PFSK-1 (cell line): ENCODE data around the gene CDA.

Experiments
- FOXP2 ChIP-seq: optimal IDR thresholded peaks from 2 replicates; pipeline ENCODE3; 2011; ENCODE audit warnings: borderline replicate concordance, control low read depth, inconsistent platforms; ENCODE audit not compliant: insufficient read depth; ENCODE audit errors: extremely low read length, extremely low read depth
- POLR2AphosphoS5 ChIP-seq: IDR thresholded peaks from 2 replicates; pipeline ENCODE4 v1.6.1; 2012; ENCODE audit warnings: low read depth, mild to moderate bottlenecking, control low read depth, low read length, moderate library complexity
- SIN3A ChIP-seq: IDR thresholded peaks from 2 replicates; pipeline ENCODE4 v1.6.1; 2012; ENCODE audit warnings: mild to moderate bottlenecking, low read length, moderate library complexity, borderline replicate concordance; ENCODE audit not compliant: insufficient read depth
- TAF1 ChIP-seq: IDR thresholded peaks from 2 replicates; pipeline ENCODE4 v1.6.1; 2012; ENCODE audit warnings: low read length, control low read depth, borderline replicate concordance; ENCODE audit not compliant: insufficient read depth
- TF ChIP-seq, protein P1 (sequence below), 2 experiments: IDR thresholded peaks; 2 replicates each; pipeline versions ENCODE4 v1.6.1 to v1.8.0; 2011 to 2012; ENCODE audit warnings: low read depth in 2 of 2, low read length in 2 of 2, control low read depth in 1 of 2, inconsistent platforms in 1 of 2, mild to moderate bottlenecking in 1 of 2, moderate library complexity in 1 of 2; ENCODE audit not compliant: insufficient read depth in 1 of 2

The CDA gene

DNA sequence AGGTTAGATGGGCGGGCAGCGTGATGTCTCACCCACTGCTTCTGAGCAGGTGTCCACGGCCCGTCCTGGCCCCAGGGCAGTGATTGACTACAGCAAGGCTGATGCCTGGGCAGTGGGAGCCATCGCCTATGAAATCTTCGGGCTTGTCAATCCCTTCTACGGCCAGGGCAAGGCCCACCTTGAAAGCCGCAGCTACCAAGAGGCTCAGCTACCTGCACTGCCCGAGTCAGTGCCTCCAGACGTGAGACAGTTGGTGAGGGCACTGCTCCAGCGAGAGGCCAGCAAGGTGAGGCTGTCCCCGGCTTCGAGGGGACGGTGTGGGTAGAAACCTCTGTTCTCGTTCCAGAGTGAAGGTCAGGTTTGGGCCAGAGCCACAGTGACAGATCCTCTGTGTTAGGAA lies 60.0 kb downstream of the CDA start:
- TF ChIP-seq, protein P1, sequence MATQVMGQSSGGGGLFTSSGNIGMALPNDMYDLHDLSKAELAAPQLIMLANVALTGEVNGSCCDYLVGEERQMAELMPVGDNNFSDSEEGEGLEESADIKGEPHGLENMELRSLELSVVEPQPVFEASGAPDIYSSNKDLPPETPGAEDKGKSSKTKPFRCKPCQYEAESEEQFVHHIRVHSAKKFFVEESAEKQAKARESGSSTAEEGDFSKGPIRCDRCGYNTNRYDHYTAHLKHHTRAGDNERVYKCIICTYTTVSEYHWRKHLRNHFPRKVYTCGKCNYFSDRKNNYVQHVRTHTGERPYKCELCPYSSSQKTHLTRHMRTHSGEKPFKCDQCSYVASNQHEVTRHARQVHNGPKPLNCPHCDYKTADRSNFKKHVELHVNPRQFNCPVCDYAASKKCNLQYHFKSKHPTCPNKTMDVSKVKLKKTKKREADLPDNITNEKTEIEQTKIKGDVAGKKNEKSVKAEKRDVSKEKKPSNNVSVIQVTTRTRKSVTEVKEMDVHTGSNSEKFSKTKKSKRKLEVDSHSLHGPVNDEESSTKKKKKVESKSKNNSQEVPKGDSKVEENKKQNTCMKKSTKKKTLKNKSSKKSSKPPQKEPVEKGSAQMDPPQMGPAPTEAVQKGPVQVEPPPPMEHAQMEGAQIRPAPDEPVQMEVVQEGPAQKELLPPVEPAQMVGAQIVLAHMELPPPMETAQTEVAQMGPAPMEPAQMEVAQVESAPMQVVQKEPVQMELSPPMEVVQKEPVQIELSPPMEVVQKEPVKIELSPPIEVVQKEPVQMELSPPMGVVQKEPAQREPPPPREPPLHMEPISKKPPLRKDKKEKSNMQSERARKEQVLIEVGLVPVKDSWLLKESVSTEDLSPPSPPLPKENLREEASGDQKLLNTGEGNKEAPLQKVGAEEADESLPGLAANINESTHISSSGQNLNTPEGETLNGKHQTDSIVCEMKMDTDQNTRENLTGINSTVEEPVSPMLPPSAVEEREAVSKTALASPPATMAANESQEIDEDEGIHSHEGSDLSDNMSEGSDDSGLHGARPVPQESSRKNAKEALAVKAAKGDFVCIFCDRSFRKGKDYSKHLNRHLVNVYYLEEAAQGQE (IDR thresholded peaks at IDR 0.05; ENCODE audit: insufficient read depth in 1 of 2, low read depth in 2 of 2, low read length in 2 of 2): no peak
- TF ChIP-seq SIN3A: no peak
- TF ChIP-seq POLR2AphosphoS5: no peak
- TF ChIP-seq TAF1: no peak
- TF ChIP-seq FOXP2: no peak

DNA sequence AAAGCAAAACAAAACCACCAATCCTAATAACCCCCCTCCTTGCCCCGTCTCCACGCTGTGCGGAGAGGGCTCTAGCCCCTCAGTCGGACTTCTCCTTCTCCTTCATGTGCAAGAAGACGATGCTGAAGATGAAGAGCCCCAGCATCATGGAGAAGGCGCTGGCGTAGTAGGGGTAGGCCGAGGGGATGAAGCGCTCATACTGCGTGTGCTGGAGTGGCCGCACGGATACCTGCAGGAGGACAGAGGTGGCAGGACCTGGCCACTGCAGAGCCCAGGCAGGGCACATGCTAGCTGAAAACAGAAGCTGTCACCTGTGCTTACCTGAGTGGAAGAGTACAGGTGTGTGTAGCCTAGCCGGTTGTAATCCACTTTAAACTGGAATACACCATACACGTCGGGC lies 63.4 kb downstream of the CDA start:
- no peak for TF ChIP-seq FOXP2
- TF ChIP-seq, protein P1 (IDR thresholded peaks at IDR 0.05; ENCODE audit: insufficient read depth in 1 of 2, low read depth in 2 of 2, low read length in 2 of 2): no peak
- TF ChIP-seq POLR2AphosphoS5: no peak
- TF ChIP-seq TAF1: no peak
- TF ChIP-seq SIN3A: no peak

DNA sequence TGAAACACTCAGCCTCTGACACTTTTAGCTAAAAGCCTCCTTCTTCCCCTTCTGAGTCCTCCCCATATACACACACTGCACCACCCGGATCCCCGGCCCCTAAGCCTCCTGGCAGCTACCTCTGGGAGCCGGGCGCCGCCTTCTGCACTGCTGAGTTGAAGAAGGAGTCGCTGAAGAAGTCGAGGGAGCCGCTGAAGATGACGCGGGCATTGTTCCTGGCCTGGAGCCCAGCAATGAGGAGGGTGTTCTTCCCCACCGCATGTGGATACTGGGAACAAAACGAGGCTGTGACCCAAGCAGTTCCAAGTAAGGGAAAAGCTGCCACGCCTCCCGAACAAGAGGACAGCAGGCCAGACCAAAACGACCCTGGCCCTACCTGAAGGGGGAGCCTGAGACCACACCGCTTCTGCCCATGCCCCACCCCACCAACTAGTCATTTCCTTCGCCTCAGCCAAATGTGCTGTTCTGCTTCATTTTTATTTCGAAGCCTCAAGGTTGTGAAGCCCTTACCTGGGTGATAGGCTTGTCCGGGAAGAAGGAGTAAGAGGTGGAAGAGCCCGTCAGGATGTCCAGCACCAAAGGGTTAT lies 65.3 kb downstream of the CDA start:
- TF ChIP-seq, protein P1 (IDR thresholded peaks at IDR 0.05; ENCODE audit: insufficient read depth in 1 of 2, low read depth in 2 of 2, low read length in 2 of 2): no peak
- TF ChIP-seq TAF1 (no peak), POLR2AphosphoS5 (no peak), FOXP2 (no peak), SIN3A (no peak)

DNA sequence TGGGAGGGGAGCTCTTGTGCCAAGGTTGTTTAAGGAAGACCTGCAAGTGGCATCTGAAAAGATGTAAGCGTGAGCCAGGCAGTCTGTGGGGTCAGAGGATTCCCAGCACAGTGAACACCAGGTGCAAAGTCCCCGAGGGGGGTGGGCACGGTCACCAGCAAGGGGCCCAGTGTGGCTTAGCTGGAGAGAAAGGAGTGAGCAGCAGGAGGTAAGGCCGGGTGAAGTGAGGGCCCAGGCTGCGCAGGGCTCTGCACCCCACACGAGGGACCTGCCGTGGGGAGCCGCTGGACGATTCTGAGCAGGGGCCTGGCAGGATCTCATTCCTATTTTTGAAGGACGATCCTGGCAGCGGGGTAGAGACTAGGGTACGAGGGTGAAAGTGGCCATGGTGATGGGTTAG lies 68.1 kb downstream of the CDA start:
- TF ChIP-seq, protein P1 (IDR thresholded peaks at IDR 0.05; ENCODE audit: insufficient read depth in 1 of 2, low read depth in 2 of 2, low read length in 2 of 2): no peak
- TF ChIP-seq SIN3A (no peak), FOXP2 (no peak), TAF1 (no peak), POLR2AphosphoS5 (no peak)
